Sigmoid colon (tissue), 4 donors: ENCODE data around the gene POLN.

Experiments
- CTCF ChIP-seq, 4 experiments: fragments of 450-650 bp in 3 of 4; fragments of 200-600 bp in 1 of 4; IDR thresholded peaks; one replicate each; pipeline ENCODE4 v1.5.1; 2016 to 2019; ENCODE audit warnings: antibody characterized with exemption in 4 of 4, mild to moderate bottlenecking in 3 of 4, moderate library complexity in 2 of 4
- POLR2A ChIP-seq, 2 donors: fragments of 450-650 bp; IDR thresholded peaks; one replicate each; pipeline ENCODE4 v1.6.1; 2016; ENCODE audit warnings: antibody characterized with exemption in 2 of 2, mild to moderate bottlenecking in 2 of 2, moderate library complexity in 2 of 2
- POLR2AphosphoS5 ChIP-seq, 4 donors: sonication (generic); formaldehyde crosslinking; IDR thresholded peaks; one replicate each; pipeline ENCODE4 v1.6.1; 2017; ENCODE audit warnings: antibody characterized with exemption in 4 of 4

- TF ChIP-seq POLR2A (IDR thresholded peaks at IDR 0.05), result no peak
- no peak for TF ChIP-seq CTCF (IDR thresholded peaks at IDR 0.05)
- TF ChIP-seq POLR2AphosphoS5 (IDR thresholded peaks at IDR 0.05), result no peak
These were observed 31.3 kb upstream of the POLN start for GRCh38 chr4:2273221-2273620.
